Activated CD4-positive, alpha-beta T cell treated with anti-CD3 and anti-CD28 coated beads for 36 hours (primary cell): Measurements from ENCODE around the gene DBH. TPM values are rescaled to one million over a fixed set of nuclear protein-coding genes. Genes with fewer than 3 reads are reported as not detected.

Experiments
- ATAC-seq: fragments of 200-7000 bp; cut with Tn5 transposase; one replicate; pipeline ENCODE4 v1.10.0; 2021; ENCODE audit warnings: mild to moderate bottlenecking, moderate library complexity
- CTCF ChIA-PET: fragments of 350-600 bp; sonication (Branson Sonifier 250); formaldehyde crosslinking; loops from one replicate; lab custom pipeline; 2021; ENCODE audit warnings: antibody characterized with exemption; lab: Charles Lee
- POLR2A ChIA-PET: fragments of 350-600 bp; sonication (Branson Sonifier 250); formaldehyde crosslinking; loops from one replicate; lab custom pipeline; 2021; ENCODE audit warnings: antibody characterized with exemption, inconsistent platforms; lab: Charles Lee
- DNase-seq: peaks from one replicate; pipeline ENCODE4 v3.0.0-alpha.2; 2020
- H3K27ac Mint-ChIP-seq: one replicate; pipeline ENCODE4 v1.8.0; 2021; ENCODE audit warnings: mixed read lengths
- H3K27me3 Mint-ChIP-seq: one replicate; pipeline ENCODE4 v1.8.0; 2021; ENCODE audit warnings: mixed read lengths
- H3K36me3 Mint-ChIP-seq: one replicate; pipeline ENCODE4 v1.8.0; 2021; ENCODE audit warnings: low read depth, mixed read lengths
- H3K4me1 Mint-ChIP-seq: one replicate; pipeline ENCODE4 v1.8.0; 2021; ENCODE audit warnings: mixed read lengths
- H3K4me3 Mint-ChIP-seq: one replicate; pipeline ENCODE4 v1.8.0; 2021; ENCODE audit warnings: mild to moderate bottlenecking, moderate library complexity, mixed read lengths
- H3K9me3 Mint-ChIP-seq: one replicate; pipeline ENCODE4 v1.8.0; 2021; ENCODE audit warnings: low read depth, mixed read lengths
- intact Hi-C, 2 experiments: fragments of 100-400 bp; cut with DNase I in 1 of 2; cut with micrococcal nuclease in 1 of 2; formaldehyde crosslinking; loops; one replicate each; pipeline versions ENCODE4 v1.14.2 to v1.15.1; 2022 to 2024; cut with DNase I, micrococcal nuclease
- total RNA-seq, 2 experiments: library from RNA; stranded (reverse); gene quantifications; one replicate each; pipeline ENCODE4 v1.2.3, GENCODE V29; 2021

DBH gene
- total RNA-seq, 2 experiments from 2014 or later = not detected

DNA sequence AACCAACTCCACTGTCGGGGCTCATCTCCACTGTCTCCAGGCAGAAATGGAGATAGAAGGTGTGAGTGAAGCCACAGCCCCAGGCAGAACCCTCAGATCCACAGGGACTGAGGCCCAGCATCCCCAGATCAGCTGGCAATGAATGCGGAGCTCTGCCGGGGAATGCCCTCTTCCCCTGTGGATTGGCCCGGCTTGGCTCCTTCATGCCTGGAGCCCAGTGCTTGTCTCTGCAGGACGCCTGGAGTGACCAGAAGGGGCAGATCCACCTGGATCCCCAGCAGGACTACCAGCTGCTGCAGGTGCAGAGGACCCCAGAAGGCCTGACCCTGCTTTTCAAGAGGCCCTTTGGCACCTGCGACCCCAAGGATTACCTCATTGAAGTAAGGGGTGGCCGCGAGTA, 3.5 kb downstream of the DBH start:
- POLR2A ChIA-PET = no interaction called here
- no peak overlapping the region for H3K4me3 Mint-ChIP-seq
- CTCF ChIA-PET = no interaction called here

DNA sequence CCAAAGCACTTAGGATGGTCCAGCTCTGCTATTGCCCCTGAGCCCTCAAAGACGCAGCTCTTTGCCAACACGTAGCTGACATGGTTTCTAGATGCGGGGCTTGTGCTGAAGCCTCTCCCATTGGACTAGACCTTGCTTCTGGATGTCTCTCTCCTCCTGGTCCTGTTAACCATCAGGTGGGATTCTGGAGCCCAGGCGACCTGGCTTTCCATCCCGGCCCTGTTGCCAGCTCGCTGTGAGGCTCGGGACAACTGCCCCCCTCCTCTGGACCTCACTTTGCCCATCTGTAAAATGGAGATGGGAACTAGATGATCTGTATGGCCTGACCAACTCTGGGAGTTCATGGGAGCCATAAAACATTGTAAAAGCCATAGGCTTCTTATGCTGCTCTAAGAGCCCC, 4.0 kb downstream of the DBH start:
- Mint-ChIP-seq H3K4me1 (no peaks in the 10 kb centered on the region), H3K4me3 (no peak overlapping the region), H3K27me3 (no peaks in the 10 kb centered on the region), H3K36me3 (no peaks in the 10 kb centered on the region), H3K9me3 (no peaks in the 10 kb centered on the region), H3K27ac (no peak overlapping the region)
- ChIA-PET CTCF (interaction anchor here (0.6 kb wide), 1 partner anchor 449 kb away, joined by 3 read pairs; no protein-coding TSS in a partner anchor), POLR2A (no interaction called here)
- ATAC-seq (no peak), DNase-seq (no peak)
- intact Hi-C loops = no loop called here

More for the DNA sequence above, 3.5 kb downstream of the DBH start:
- Mint-ChIP-seq H3K36me3 (no peaks in the 10 kb centered on the region), H3K27ac (no peak overlapping the region), H3K9me3 (no peaks in the 10 kb centered on the region), H3K27me3 (no peaks in the 10 kb centered on the region), H3K4me1 (no peaks in the 10 kb centered on the region)
- ATAC-seq (no peak), DNase-seq (no peak)
- intact Hi-C loops = no loop called here

DNA sequence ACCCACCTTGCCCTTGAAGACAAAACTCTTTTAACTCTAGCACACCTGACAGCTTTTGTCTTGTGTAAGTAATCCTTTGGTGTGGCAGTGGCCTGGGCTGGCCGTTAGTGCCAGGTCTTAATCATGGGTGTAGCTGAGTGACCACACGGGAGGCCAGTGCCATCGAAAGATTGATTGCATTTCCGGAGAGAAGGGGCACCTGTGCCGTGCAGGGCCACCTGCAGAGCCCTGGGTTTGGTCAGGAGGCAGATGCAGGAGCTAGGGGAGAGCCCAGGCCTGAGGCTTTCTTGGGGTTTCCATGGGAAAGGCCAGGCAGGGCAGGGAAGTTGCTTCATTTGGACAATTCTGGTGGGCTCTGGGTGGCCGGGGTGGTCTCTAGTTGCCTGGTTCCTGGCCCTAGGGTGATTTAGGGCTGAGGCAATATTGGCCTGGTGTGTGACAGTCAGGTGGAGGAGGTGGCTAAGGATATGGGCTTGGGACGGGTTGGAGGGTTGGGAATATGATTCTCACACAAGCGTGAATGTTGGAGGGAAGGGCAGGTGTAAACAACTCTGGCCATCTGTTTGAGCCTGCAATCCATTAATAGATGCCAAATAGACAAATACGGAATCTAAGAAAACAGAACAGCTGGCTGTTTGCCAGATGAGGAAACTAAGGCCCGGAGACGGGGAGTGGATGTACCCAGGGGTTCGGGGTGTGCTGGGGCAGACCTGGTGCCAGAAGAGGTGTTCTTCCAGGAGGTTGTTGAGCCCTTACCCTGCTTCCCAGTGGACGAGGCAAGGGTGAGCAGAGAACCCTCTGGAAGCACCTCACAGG, 4.6 kb downstream of the DBH start:
- Mint-ChIP-seq H3K27me3 (no peaks in the 10 kb centered on the region), H3K4me1 (no peaks in the 10 kb centered on the region), H3K36me3 (no peaks in the 10 kb centered on the region), H3K27ac (no peak overlapping the region), H3K4me3 (no peak overlapping the region), H3K9me3 (no peaks in the 10 kb centered on the region)
- POLR2A ChIA-PET = interaction anchor here (0.5 kb wide), 1 partner anchor 13 kb away, joined by 4 read pairs; no protein-coding TSS in a partner anchor
- CTCF ChIA-PET = interaction anchor here (0.6 kb wide), 1 partner anchor 448 kb away, joined by 3 read pairs; no protein-coding TSS in a partner anchor
- DNase-seq (no peak), ATAC-seq (no peak)
- intact Hi-C loops = no loop called here

DNA sequence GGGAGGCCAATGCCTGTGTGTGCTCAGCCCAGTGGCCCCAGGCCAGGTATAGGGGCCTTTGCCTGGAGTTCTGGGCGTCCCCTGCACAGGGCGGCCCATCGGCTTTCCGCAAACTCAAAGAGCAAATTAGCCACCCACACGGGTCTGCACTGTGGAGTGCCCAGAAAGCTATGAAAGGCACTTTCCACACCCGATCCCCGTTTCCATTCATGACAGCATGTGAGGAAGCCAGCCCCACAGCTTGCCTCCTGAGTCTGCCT, 5.2 kb downstream of the DBH start:
- ChIA-PET CTCF (no interaction called here), POLR2A (interaction anchor here (0.5 kb wide), 1 partner anchor 13 kb away, joined by 4 read pairs; no protein-coding TSS in a partner anchor)
- Mint-ChIP-seq H3K36me3 (no peaks in the 10 kb centered on the region), H3K27ac (no peak overlapping the region), H3K4me3 (no peak overlapping the region), H3K4me1 (no peaks in the 10 kb centered on the region), H3K9me3 (no peaks in the 10 kb centered on the region), H3K27me3 (no peaks in the 10 kb centered on the region)
- intact Hi-C loops = no loop called here
- ATAC-seq (no peak), DNase-seq (no peak)

DNA sequence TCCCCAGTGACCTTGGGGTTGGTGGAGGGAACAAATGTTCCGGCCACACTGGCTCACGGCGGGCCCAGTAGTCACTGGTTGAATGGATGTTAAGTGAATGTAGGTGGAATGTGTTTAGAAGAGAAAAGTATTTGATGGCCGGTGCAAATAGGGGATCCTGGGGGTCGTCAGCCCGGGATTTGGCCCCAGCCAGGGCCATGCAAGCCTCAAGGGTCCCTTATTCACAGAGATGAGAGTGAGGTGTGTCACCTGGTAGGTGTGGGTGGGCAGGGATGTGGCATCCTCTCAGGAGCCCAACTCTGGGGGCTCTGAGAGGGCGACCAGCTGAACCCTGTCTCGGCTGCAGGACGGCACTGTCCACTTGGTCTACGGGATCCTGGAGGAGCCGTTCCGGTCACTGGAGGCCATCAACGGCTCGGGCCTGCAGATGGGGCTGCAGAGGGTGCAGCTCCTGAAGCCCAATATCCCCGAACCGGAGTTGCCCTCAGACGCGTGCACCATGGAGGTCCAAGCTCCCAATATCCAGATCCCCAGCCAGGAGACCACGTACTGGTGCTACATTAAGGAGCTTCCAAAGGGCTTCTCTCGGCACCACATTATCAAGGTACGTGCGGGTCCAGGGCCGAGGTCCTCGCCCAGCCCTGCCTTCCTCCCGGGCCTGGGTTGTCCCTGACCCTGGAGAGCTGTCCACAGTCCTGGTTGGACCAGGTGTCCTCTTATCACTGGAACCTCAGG, 5.9 kb downstream of the DBH start:
- H3K27me3 Mint-ChIP-seq = no peaks in the 10 kb centered on the region
- CTCF ChIA-PET = interaction anchor here (0.7 to 1.0 kb wide), 2 partner anchors 11 to 101 kb away, joined by 3 read pairs; no protein-coding TSS in a partner anchor
- no peak for ATAC-seq
- intact Hi-C loops = no loop called here
- no peaks in the 10 kb centered on the region for H3K36me3 Mint-ChIP-seq
- no peak overlapping the region for H3K27ac Mint-ChIP-seq
- H3K4me3 Mint-ChIP-seq = no peak overlapping the region
- no peak for DNase-seq
- H3K4me1 Mint-ChIP-seq = no peaks in the 10 kb centered on the region
- H3K9me3 Mint-ChIP-seq = no peaks in the 10 kb centered on the region
- POLR2A ChIA-PET = no interaction called here

DNA sequence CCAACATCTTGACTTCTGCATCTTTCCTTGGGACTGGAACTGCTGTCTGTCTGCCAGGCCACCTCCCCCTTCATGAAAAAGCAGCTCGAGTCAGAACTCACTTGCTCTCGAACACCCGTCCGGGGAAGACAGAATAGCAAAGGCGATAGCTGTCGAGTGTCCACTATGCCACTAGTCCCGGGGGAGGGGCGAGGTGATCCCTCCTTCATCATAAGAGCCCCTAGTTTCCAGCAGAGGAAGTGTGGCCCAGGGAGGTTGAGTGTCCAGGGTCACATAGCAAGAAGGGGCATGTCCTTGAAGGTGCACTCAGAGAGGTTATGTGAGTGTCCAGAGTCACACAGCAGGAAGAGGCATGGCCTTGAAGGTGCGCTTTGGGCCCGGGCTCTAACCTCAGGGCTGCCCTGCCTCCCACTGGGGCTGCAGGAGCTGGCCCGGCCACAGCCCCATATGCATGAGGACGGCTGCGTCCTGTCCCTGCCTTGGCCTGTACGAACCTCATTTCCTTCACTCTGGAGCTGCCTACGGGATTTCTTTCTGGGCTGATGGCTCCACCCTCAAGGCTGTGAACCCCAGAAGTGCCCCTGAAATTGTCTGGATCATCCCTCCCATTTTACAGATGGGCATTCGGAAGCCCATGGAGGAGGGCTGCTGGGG, 6.7 kb downstream of the DBH start:
- H3K27ac Mint-ChIP-seq = no peak overlapping the region
- no peak overlapping the region for H3K4me3 Mint-ChIP-seq
- DNase-seq (no peak), ATAC-seq (no peak)
- H3K9me3 Mint-ChIP-seq = no peaks in the 10 kb centered on the region
- POLR2A ChIA-PET = no interaction called here
- H3K4me1 Mint-ChIP-seq = no peaks in the 10 kb centered on the region
- CTCF ChIA-PET = interaction anchor here (0.7 to 1.0 kb wide), 2 partner anchors 12 to 100 kb away, joined by 3 read pairs; no protein-coding TSS in a partner anchor
- no peaks in the 10 kb centered on the region for H3K36me3 Mint-ChIP-seq
- no peaks in the 10 kb centered on the region for H3K27me3 Mint-ChIP-seq
- intact Hi-C loops = no loop called here

DNA sequence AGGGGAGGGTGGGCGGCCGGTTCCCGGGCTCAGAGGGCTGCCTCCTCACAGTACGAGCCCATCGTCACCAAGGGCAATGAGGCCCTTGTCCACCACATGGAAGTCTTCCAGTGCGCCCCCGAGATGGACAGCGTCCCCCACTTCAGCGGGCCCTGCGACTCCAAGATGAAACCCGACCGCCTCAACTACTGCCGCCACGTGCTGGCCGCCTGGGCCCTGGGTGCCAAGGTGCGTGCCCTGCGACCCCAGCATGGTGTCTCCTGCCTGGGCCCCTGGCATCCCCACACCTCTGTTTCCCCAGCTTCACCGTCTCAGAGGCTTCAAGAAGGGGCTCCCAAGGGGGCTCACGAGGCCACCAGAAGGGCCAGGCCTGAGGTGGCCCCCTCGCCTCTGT, 7.2 kb downstream of the DBH start:
- Mint-ChIP-seq H3K27ac (no peak overlapping the region), H3K27me3 (no peaks in the 10 kb centered on the region), H3K36me3 (no peaks in the 10 kb centered on the region), H3K4me3 (no peak overlapping the region), H3K4me1 (no peaks in the 10 kb centered on the region), H3K9me3 (no peaks in the 10 kb centered on the region)
- POLR2A ChIA-PET = no interaction called here
- no peak for ATAC-seq
- CTCF ChIA-PET = no interaction called here
- no peak for DNase-seq
- intact Hi-C loops = no loop called here

DNA sequence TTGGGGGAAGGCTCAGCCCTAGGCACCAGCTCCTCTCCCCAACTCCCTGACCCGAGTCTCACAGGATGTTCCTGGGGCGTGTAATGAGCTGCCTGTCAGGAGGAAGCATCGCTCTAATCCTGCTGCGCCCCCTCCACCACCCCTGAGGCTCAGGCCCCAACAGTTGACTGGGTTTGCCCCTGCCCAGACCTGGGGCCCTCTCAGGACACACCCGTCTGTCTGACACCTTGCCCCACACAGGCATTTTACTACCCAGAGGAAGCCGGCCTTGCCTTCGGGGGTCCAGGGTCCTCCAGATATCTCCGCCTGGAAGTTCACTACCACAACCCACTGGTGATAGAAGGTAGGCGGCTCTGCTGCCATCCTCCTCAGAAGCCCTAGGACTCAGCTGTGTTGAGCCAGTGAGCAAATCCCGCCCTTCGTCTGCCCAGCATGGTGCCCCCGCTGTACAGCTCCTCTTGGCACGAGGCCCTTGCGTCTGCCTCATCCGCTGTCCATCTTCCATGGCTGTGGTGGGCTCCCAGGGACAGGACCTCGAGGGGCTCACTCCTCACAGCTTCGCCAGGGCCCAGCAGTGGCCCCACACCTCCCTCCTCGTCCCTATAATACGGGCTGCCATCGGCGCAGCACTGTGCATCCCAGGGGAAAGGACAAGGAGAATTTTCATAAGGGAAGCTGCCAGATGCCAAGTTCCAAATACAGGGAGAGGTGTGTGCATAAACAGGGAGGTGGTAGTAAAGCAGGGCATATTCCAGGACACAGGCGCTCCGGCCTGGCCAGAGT, 8.0 kb downstream of the DBH start:
- CTCF ChIA-PET = interaction anchor here (0.6 kb wide), 1 partner anchor 98 kb away, joined by 3 read pairs; no protein-coding TSS in a partner anchor
- no peaks in the 10 kb centered on the region for H3K27me3 Mint-ChIP-seq
- no peak overlapping the region for H3K4me3 Mint-ChIP-seq
- H3K4me1 Mint-ChIP-seq = no peaks in the 10 kb centered on the region
- POLR2A ChIA-PET = no interaction called here
- no peaks in the 10 kb centered on the region for H3K36me3 Mint-ChIP-seq
- intact Hi-C loops = no loop called here
- no peaks in the 10 kb centered on the region for H3K9me3 Mint-ChIP-seq
- no peak for ATAC-seq
- DNase-seq = no peak
- no peak overlapping the region for H3K27ac Mint-ChIP-seq

DNA sequence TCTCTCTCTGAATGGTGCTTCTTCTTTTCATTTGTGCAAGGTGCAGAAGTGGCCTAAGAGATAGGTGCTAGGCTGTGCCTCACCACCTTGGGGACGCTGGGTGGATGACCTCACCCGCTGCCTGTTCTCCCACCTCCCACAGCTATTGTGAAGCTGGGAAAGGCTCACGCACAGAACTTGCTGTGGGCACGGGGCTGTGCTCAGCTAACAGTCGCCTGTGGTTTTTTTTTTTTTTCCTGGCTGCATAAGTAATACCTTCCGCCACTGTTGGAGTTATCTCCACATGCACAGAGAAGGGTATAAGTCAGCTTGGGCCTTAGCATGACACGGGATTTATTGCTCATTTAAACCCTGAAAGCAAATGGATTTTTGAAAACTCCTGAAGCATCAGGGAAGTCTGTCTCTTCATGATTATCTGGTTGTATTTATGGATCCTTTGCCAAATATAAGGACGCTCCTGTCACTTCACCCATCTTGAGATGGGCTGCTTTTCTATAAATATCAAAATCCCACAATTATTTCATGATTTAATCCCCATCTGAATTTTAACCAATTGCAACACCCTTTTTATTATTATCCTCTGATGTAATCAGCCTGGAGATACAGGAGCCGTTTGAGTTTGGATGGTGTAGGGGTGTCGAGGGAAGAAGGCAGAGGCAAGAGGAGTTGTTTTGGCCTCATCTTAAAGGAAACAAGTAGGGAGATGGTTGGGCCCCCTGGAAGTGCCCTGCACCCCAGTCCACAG, 9.0 kb downstream of the DBH start:
- H3K27ac Mint-ChIP-seq = no peak overlapping the region
- no peaks in the 10 kb centered on the region for H3K27me3 Mint-ChIP-seq
- ChIA-PET POLR2A (no interaction called here), CTCF (no interaction called here)
- H3K9me3 Mint-ChIP-seq = no peaks in the 10 kb centered on the region
- H3K4me3 Mint-ChIP-seq = no peak overlapping the region
- ATAC-seq (no peak), DNase-seq (no peak)
- H3K4me1 Mint-ChIP-seq = no peaks in the 10 kb centered on the region
- intact Hi-C loops = no loop called here
- H3K36me3 Mint-ChIP-seq = no peaks in the 10 kb centered on the region

DNA sequence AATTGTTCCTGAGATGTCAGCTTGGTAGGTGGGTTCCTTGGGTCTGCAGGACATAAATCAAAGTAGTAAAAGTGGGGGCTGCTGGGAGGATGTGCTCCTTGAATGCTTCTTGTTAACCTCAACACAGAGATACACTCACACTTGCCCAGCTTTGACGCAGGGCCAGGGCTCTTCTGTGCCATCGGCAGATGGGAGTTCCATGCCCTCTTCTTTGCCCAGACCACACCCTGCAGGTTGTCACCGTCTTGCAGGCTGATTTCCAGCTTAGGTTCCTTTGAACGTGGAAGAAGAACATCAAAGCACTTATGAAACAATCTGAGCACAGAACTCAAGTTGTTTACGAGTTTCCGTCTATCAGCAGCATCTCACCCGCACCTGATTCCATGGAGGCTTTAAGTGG, 11.0 kb downstream of the DBH start:
- CTCF ChIA-PET = interaction anchor here (0.5 to 0.8 kb wide), 2 partner anchors 45 to 499 kb away, joined by 3 read pairs; no protein-coding TSS in a partner anchor
- Mint-ChIP-seq H3K4me1 (no peaks in the 10 kb centered on the region), H3K27ac (no peak overlapping the region), H3K36me3 (no peaks in the 10 kb centered on the region), H3K27me3 (no peaks in the 10 kb centered on the region), H3K4me3 (no peak overlapping the region), H3K9me3 (no peaks in the 10 kb centered on the region)
- ATAC-seq (no peak), DNase-seq (no peak)
- intact Hi-C loops = no loop called here
- POLR2A ChIA-PET = interaction anchor here (0.6 kb wide), 1 partner anchor 115 kb away, joined by 3 read pairs; no protein-coding TSS in a partner anchor
